ENCODE measurements around the gene ZNF581.

- TF ChIP-seq CTCF (conservative IDR thresholded peaks at IDR 0.05; ENCODE audit: low read depth, low read length) (no peak), EZH2 (IDR thresholded peaks at IDR 0.05; ENCODE audit: low read length, unreplicated experiment) (no peak)
Observed at GRCh38 chr19:55644842-55645511, 1.5 kb downstream of the ZNF581 start.
